ENCODE results near the gene KRTCAP3.
"Not testable (repeated sequence)": the region's sequence is repeated elsewhere in the genome, so short reads cannot be mapped to it uniquely, and the experiment has no call there.

Gene KRTCAP3

GRCh38 chr2:27422958-27423357, 19.2 kb upstream of the KRTCAP3 start:
- no peak for DNase-seq (ENCODE audit: low spot score in 2 of 2)
- H3K27me3 ChIP-seq (ENCODE audit: low read depth) = no peaks in the 10 kb centered on the region
- no peaks in the 10 kb centered on the region; the same call in 1 of the 2 replicates for H3K4me1 ChIP-seq
- H3K9me3 ChIP-seq = no peaks in the 10 kb centered on the region
- H3K4me3 ChIP-seq = no peak overlapping the region
- H3K36me3 ChIP-seq (replicated peaks) = no peaks in the 10 kb centered on the region
- in situ Hi-C loops (cut with MboI; ENCODE audit: low sequenced_read_pairs) = no loop called here

- DNase-seq (ENCODE audit: low spot score in 2 of 2); H3K27me3 ChIP-seq (ENCODE audit: low read depth); H3K36me3 ChIP-seq (replicated peaks); H3K4me3 ChIP-seq; H3K4me1 ChIP-seq; H3K9me3 ChIP-seq; in situ Hi-C loops (cut with MboI; ENCODE audit: low sequenced_read_pairs): not testable (repeated sequence)
Measured at GRCh38 chr2:27425039-27425438, 17.1 kb upstream of the KRTCAP3 start.

- H3K4me3 ChIP-seq = peak overlapping the region; percentile 99
- H3K9me3 ChIP-seq = no peaks in the 10 kb centered on the region
- in situ Hi-C loops (cut with MboI; ENCODE audit: low sequenced_read_pairs) = no loop called here
- H3K27me3 ChIP-seq (ENCODE audit: low read depth) = no peaks in the 10 kb centered on the region
- no peaks in the 10 kb centered on the region; the same call in 1 of the 2 replicates for H3K36me3 ChIP-seq (replicated peaks)
- DNase-seq (ENCODE audit: low spot score in 2 of 2) = no peak
- peaks cover 12% of the 10 kb centered on the region for H3K4me1 ChIP-seq
Measured at GRCh38 chr2:27427863-27428212, 14.3 kb upstream of the KRTCAP3 start.

GRCh38 chr2:27428213-27428977, 13.8 kb upstream of the KRTCAP3 start, which contains the start of gene NRBP1:
NRBP1 (plus strand) TSS chr2:27428631; CDS start chr2:27433274, 4,643 bp downstream.
- H3K4me3 ChIP-seq = peak within 1 kb of the TSS; percentile 99
- DNase-seq (ENCODE audit: low spot score in 2 of 2) = peak; percentile 91 to 98
- H3K36me3 ChIP-seq (replicated peaks) = peaks cover 5% of the 10 kb centered on the region
- peaks cover 12% of the 10 kb centered on the region for H3K4me1 ChIP-seq
- in situ Hi-C loops (cut with MboI; ENCODE audit: low sequenced_read_pairs) = no loop called here
- H3K27me3 ChIP-seq (ENCODE audit: low read depth) = no peaks in the 10 kb centered on the region
- no peaks in the 10 kb centered on the region for H3K9me3 ChIP-seq

GRCh38 chr2:27428978-27429541, 13.1 kb upstream of the KRTCAP3 start:
- Histone ChIP-seq H3K9me3 (no peaks in the 10 kb centered on the region), H3K4me3 (peak overlapping the region; percentile 99), H3K27me3 (ENCODE audit: low read depth) (no peaks in the 10 kb centered on the region), H3K4me1 (peaks cover 12% of the 10 kb centered on the region), H3K36me3 (replicated peaks) (peaks cover 11% of the 10 kb centered on the region)
- in situ Hi-C loops (cut with MboI; ENCODE audit: low sequenced_read_pairs) = no loop called here
- DNase-seq (ENCODE audit: low spot score in 2 of 2) = peak; percentile 89 to 91

- no peak for DNase-seq (ENCODE audit: low spot score in 2 of 2)
Measured at GRCh38 chr2:27431395-27431794, 10.8 kb upstream of the KRTCAP3 start.

GRCh38 chr2:27435628-27436027, 6.6 kb upstream of the KRTCAP3 start:
- DNase-seq (ENCODE audit: low spot score in 2 of 2) = no peak
- H3K4me3 ChIP-seq = no peak overlapping the region
- peaks cover 54% of the 10 kb centered on the region for H3K36me3 ChIP-seq (replicated peaks)
- no peaks in the 10 kb centered on the region for H3K27me3 ChIP-seq (ENCODE audit: low read depth)
- H3K9me3 ChIP-seq = no peaks in the 10 kb centered on the region
- in situ Hi-C loops (cut with MboI; ENCODE audit: low sequenced_read_pairs) = no loop called here
- peaks cover 2% of the 10 kb centered on the region; the same call in 1 of the 2 replicates for H3K4me1 ChIP-seq

More at GRCh38 chr2:27431395-27431794, 10.8 kb upstream of the KRTCAP3 start:
- Histone ChIP-seq H3K4me1 (peaks cover 12% of the 10 kb centered on the region), H3K9me3 (no peaks in the 10 kb centered on the region), H3K4me3 (no peak overlapping the region), H3K36me3 (replicated peaks) (peaks cover 35% of the 10 kb centered on the region), H3K27me3 (ENCODE audit: low read depth) (no peaks in the 10 kb centered on the region)
- in situ Hi-C loops (cut with MboI; ENCODE audit: low sequenced_read_pairs) = no loop called here

- DNase-seq (ENCODE audit: low spot score in 2 of 2) = no peak
- in situ Hi-C loops (cut with MboI; ENCODE audit: low sequenced_read_pairs) = no loop called here
Measured at GRCh38 chr2:27441226-27441926, 805 bp upstream of the KRTCAP3 start.

GRCh38 chr2:27442920-27443282, 720 bp downstream of the KRTCAP3 start:
- Histone ChIP-seq H3K9me3 (no peaks in the 10 kb centered on the region), H3K4me1 (no peaks in the 10 kb centered on the region), H3K27me3 (ENCODE audit: low read depth) (no peaks in the 10 kb centered on the region), H3K4me3 (no peak overlapping the region), H3K36me3 (replicated peaks) (peaks cover 51% of the 10 kb centered on the region)
- in situ Hi-C loops (cut with MboI; ENCODE audit: low sequenced_read_pairs) = no loop called here
- DNase-seq (ENCODE audit: low spot score in 2 of 2) = no peak

More at GRCh38 chr2:27441226-27441926, 805 bp upstream of the KRTCAP3 start:
- Histone ChIP-seq H3K4me3 (no peak overlapping the region), H3K27me3 (ENCODE audit: low read depth) (no peaks in the 10 kb centered on the region), H3K9me3 (no peaks in the 10 kb centered on the region), H3K4me1 (no peaks in the 10 kb centered on the region), H3K36me3 (replicated peaks) (peaks cover 52% of the 10 kb centered on the region)

GRCh38 chr2:27445155-27445554, 3.0 kb downstream of the KRTCAP3 start:
- in situ Hi-C loops (cut with MboI; ENCODE audit: low sequenced_read_pairs) = no loop called here
- H3K9me3 ChIP-seq = no peaks in the 10 kb centered on the region
- H3K36me3 ChIP-seq (replicated peaks) = peaks cover 67% of the 10 kb centered on the region
- H3K4me1 ChIP-seq = no peaks in the 10 kb centered on the region
- H3K27me3 ChIP-seq (ENCODE audit: low read depth) = no peaks in the 10 kb centered on the region
- no peak overlapping the region for H3K4me3 ChIP-seq
- no peak for DNase-seq (ENCODE audit: low spot score in 2 of 2)

GRCh38 chr2:27445615-27446014, 3.4 kb downstream of the KRTCAP3 start:
- in situ Hi-C loops (cut with MboI; ENCODE audit: low sequenced_read_pairs) = no loop called here
- Histone ChIP-seq H3K4me1 (no peaks in the 10 kb centered on the region), H3K36me3 (replicated peaks) (peaks cover 62% of the 10 kb centered on the region), H3K9me3 (no peaks in the 10 kb centered on the region), H3K27me3 (ENCODE audit: low read depth) (no peaks in the 10 kb centered on the region), H3K4me3 (no peak overlapping the region)
- no peak for DNase-seq (ENCODE audit: low spot score in 2 of 2)

GRCh38 chr2:27446057-27446456, 3.9 kb downstream of the KRTCAP3 start:
- no peaks in the 10 kb centered on the region for H3K9me3 ChIP-seq
- no peaks in the 10 kb centered on the region for H3K4me1 ChIP-seq
- no peak overlapping the region for H3K4me3 ChIP-seq
- in situ Hi-C loops (cut with MboI; ENCODE audit: low sequenced_read_pairs) = no loop called here
- DNase-seq (ENCODE audit: low spot score in 2 of 2) = no peak
- H3K27me3 ChIP-seq (ENCODE audit: low read depth) = no peaks in the 10 kb centered on the region
- H3K36me3 ChIP-seq (replicated peaks) = peaks cover 60% of the 10 kb centered on the region

GRCh38 chr2:27448381-27448780, 6.2 kb downstream of the KRTCAP3 start:
- DNase-seq (ENCODE audit: low spot score in 2 of 2) = no peak
- Histone ChIP-seq H3K36me3 (replicated peaks) (peaks cover 68% of the 10 kb centered on the region), H3K4me3 (no peak overlapping the region), H3K4me1 (no peaks in the 10 kb centered on the region), H3K27me3 (ENCODE audit: low read depth) (no peaks in the 10 kb centered on the region), H3K9me3 (no peaks in the 10 kb centered on the region)
- in situ Hi-C loops (cut with MboI; ENCODE audit: low sequenced_read_pairs) = no loop called here

GRCh38 chr2:27451095-27451494, 8.9 kb downstream of the KRTCAP3 start:
- H3K4me3 ChIP-seq = no peak overlapping the region
- H3K36me3 ChIP-seq (replicated peaks) = peaks cover 70% of the 10 kb centered on the region
- H3K4me1 ChIP-seq = no peaks in the 10 kb centered on the region
- H3K9me3 ChIP-seq = no peaks in the 10 kb centered on the region
- H3K27me3 ChIP-seq (ENCODE audit: low read depth) = no peaks in the 10 kb centered on the region
- in situ Hi-C loops (cut with MboI; ENCODE audit: low sequenced_read_pairs) = no loop called here
- no peak for DNase-seq (ENCODE audit: low spot score in 2 of 2)
